ENCODE measurements around the gene RIMS3.
A peak's percentile ranks its signal among the peaks of the same experiment; 100 is the strongest.
"Not testable (repeated sequence)": the region's sequence is repeated elsewhere in the genome, so short reads cannot be mapped to it uniquely, and the experiment has no call there.

Gene RIMS3

GRCh38 chr1:40629546-40629945 lies 35.9 kb downstream of the RIMS3 start:
- DNase-seq = not testable (repeated sequence)

- DNase-seq = peak; percentile 56
These were observed 36.6 kb downstream of the RIMS3 start for GRCh38 chr1:40628903-40629292.

GRCh38 chr1:40627987-40628902 lies 37.2 kb downstream of the RIMS3 start:
- DNase-seq = no peak

- no peak for DNase-seq
These were observed 39.1 kb downstream of the RIMS3 start for GRCh38 chr1:40626383-40626770.

GRCh38 chr1:40625476-40626382 lies 39.8 kb downstream of the RIMS3 start:
- DNase-seq = peak; percentile 41

- DNase-seq = peak; percentile 32
These were observed 40.4 kb downstream of the RIMS3 start for GRCh38 chr1:40625076-40625475.

- no peak for DNase-seq
These were observed 42.4 kb downstream of the RIMS3 start for GRCh38 chr1:40622936-40623629.

GRCh38 chr1:40621821-40622450 lies 43.5 kb downstream of the RIMS3 start:
- DNase-seq = no peak

GRCh38 chr1:40620586-40621210 lies 44.8 kb downstream of the RIMS3 start:
- no peak for DNase-seq

GRCh38 chr1:40620150-40620549 lies 45.3 kb downstream of the RIMS3 start:
- no peak for DNase-seq

GRCh38 chr1:40618108-40618507 lies 47.4 kb downstream of the RIMS3 start:
- no peak for DNase-seq

GRCh38 chr1:40612345-40612831 lies 53.1 kb downstream of the RIMS3 start:
- DNase-seq = peak; percentile 40

- DNase-seq = no peak
These were observed 55.3 kb downstream of the RIMS3 start for GRCh38 chr1:40610156-40610555.

- no peak for DNase-seq
These were observed 57.6 kb downstream of the RIMS3 start for GRCh38 chr1:40607921-40608320.

GRCh38 chr1:40606978-40607377 lies 58.5 kb downstream of the RIMS3 start:
- DNase-seq = no peak

GRCh38 chr1:40606194-40606593 lies 59.3 kb downstream of the RIMS3 start:
- no peak for DNase-seq

GRCh38 chr1:40599926-40600325 lies 65.6 kb downstream of the RIMS3 start:
- no peak for DNase-seq

- no peak for DNase-seq
These were observed 69.9 kb downstream of the RIMS3 start for GRCh38 chr1:40595623-40596022.

- DNase-seq = no peak
These were observed 71.3 kb downstream of the RIMS3 start for GRCh38 chr1:40594187-40594531.

GRCh38 chr1:40593449-40594186 lies 71.9 kb downstream of the RIMS3 start:
- DNase-seq = no peak

- DNase-seq = no peak
These were observed 73.2 kb downstream of the RIMS3 start for GRCh38 chr1:40592107-40592803.

Data from NCI-H226 (cell line).